Measurements from ENCODE around the gene SRSF1. TPM values are rescaled to one million over a fixed set of nuclear protein-coding genes. Genes with fewer than 3 reads are reported as not detected.

Gene SRSF1
- total RNA-seq: 158 and 161 TPM in 2 replicates
- long read RNA-seq, transcript SRSF1-201 (4 exons, 1,513 nt): major isoform, 154 of 205 reads
- long read RNA-seq, transcript SRSF1-204 (4 exons, 1,720 nt): minor isoform, 15 of 205 reads
- long read RNA-seq, partial matches to known transcripts: 11 of 205 reads
- long read RNA-seq, other reads (novel, unspliced or antisense): 24 of 205 reads

GRCh38 chr17:58006924-58007780 lies at the start of gene SRSF1:
Gene SRSF1 (minus strand): TSS chr17:58007246. CDS start chr17:58007137, 109 bp downstream.
- H3K27me3 Mint-ChIP-seq (ENCODE audit: unreplicated experiment): no peaks in the 10 kb centered on the region
- H3K4me3 Mint-ChIP-seq (ENCODE audit: unreplicated experiment): peak within 1 kb of the TSS; percentile 96
- no peaks in the 10 kb centered on the region for H3K9me3 Mint-ChIP-seq (ENCODE audit: unreplicated experiment)
- TF ChIP-seq CTCF (IDR thresholded peaks at IDR 0.05): no peak
- H3K36me3 Mint-ChIP-seq (ENCODE audit: unreplicated experiment): peaks cover 28% of the 10 kb centered on the region
- peak; percentile 99 for DNase-seq (ENCODE audit: extremely low spot score, unreplicated experiment)
- H3K27ac Mint-ChIP-seq (ENCODE audit: unreplicated experiment): peak within 1 kb of the TSS; percentile 99
- peaks cover 49% of the 10 kb centered on the region for H3K4me1 Mint-ChIP-seq (ENCODE audit: unreplicated experiment)

- H3K27ac Mint-ChIP-seq (ENCODE audit: unreplicated experiment): no peak overlapping the region
- H3K9me3 Mint-ChIP-seq (ENCODE audit: unreplicated experiment): no peaks in the 10 kb centered on the region
- H3K36me3 Mint-ChIP-seq (ENCODE audit: unreplicated experiment): no peaks in the 10 kb centered on the region
- H3K4me3 Mint-ChIP-seq (ENCODE audit: unreplicated experiment): no peak overlapping the region
- H3K27me3 Mint-ChIP-seq (ENCODE audit: unreplicated experiment): peaks cover 52% of the 10 kb centered on the region
- DNase-seq (ENCODE audit: extremely low spot score, unreplicated experiment): no peak
- TF ChIP-seq CTCF (IDR thresholded peaks at IDR 0.05): no peak
- H3K4me1 Mint-ChIP-seq (ENCODE audit: unreplicated experiment): no peaks in the 10 kb centered on the region
Observed at GRCh38 chr17:58056476-58056875, 49.4 kb upstream of the SRSF1 start.

GRCh38 chr17:58054641-58055040 lies 47.6 kb upstream of the SRSF1 start:
- H3K4me3 Mint-ChIP-seq (ENCODE audit: unreplicated experiment): no peak overlapping the region
- no peak for DNase-seq (ENCODE audit: extremely low spot score, unreplicated experiment)

GRCh38 chr17:58052945-58053715 lies 46.1 kb upstream of the SRSF1 start:
- no peaks in the 10 kb centered on the region for H3K4me1 Mint-ChIP-seq (ENCODE audit: unreplicated experiment)
- no peaks in the 10 kb centered on the region for H3K36me3 Mint-ChIP-seq (ENCODE audit: unreplicated experiment)
- H3K27me3 Mint-ChIP-seq (ENCODE audit: unreplicated experiment): peaks cover 44% of the 10 kb centered on the region
- no peak for DNase-seq (ENCODE audit: extremely low spot score, unreplicated experiment)
- H3K27ac Mint-ChIP-seq (ENCODE audit: unreplicated experiment): no peak overlapping the region
- no peak for TF ChIP-seq CTCF (IDR thresholded peaks at IDR 0.05)
- H3K4me3 Mint-ChIP-seq (ENCODE audit: unreplicated experiment): no peak overlapping the region
- no peaks in the 10 kb centered on the region for H3K9me3 Mint-ChIP-seq (ENCODE audit: unreplicated experiment)

More at GRCh38 chr17:58054641-58055040, 47.6 kb upstream of the SRSF1 start:
- no peak overlapping the region for H3K27ac Mint-ChIP-seq (ENCODE audit: unreplicated experiment)
- H3K36me3 Mint-ChIP-seq (ENCODE audit: unreplicated experiment): no peaks in the 10 kb centered on the region
- no peak for TF ChIP-seq CTCF (IDR thresholded peaks at IDR 0.05)
- no peaks in the 10 kb centered on the region for H3K9me3 Mint-ChIP-seq (ENCODE audit: unreplicated experiment)
- H3K4me1 Mint-ChIP-seq (ENCODE audit: unreplicated experiment): no peaks in the 10 kb centered on the region
- H3K27me3 Mint-ChIP-seq (ENCODE audit: unreplicated experiment): peaks cover 55% of the 10 kb centered on the region
